Common myeloid progenitor, CD34-positive (primary cell): Measurements from ENCODE around the gene PRCD.

Source experiments
- CTCF ChIA-PET: fragments of 350-600 bp; sonication (Branson Sonifier 250); formaldehyde crosslinking; loops from one replicate; lab custom pipeline; 2021; ENCODE audit warnings: antibody characterized with exemption; lab: Charles Lee
- POLR2A ChIA-PET: fragments of 350-600 bp; sonication (Branson Sonifier 250); formaldehyde crosslinking; loops from one replicate; lab custom pipeline; 2021; ENCODE audit warnings: antibody characterized with exemption; lab: Charles Lee
- DNase-seq, 3 donors: peaks; one replicate each; pipeline versions ENCODE4 v3.0.0 to v3.0.0-alpha.2; 2013
- H3K27ac ChIP-seq, 2 experiments: 1 replicate in 1 of 2; 2 replicates in 1 of 2; pipeline ENCODE4 v1.7.0; 2013; ENCODE audit warnings: inconsistent platforms in 2 of 2, low read length in 2 of 2, mild to moderate bottlenecking in 2 of 2, low read depth in 1 of 2, moderate library complexity in 1 of 2; ENCODE audit not compliant: severe bottlenecking in 2 of 2, insufficient read depth in 1 of 2, poor library complexity in 1 of 2
- H3K27me3 ChIP-seq, 5 experiments: replicated peaks in 2 of 5; 1 replicate in 3 of 5; 2 replicates in 2 of 5; pipeline versions ENCODE4 v1.6.1 to v1.7.0; 2013; ENCODE audit warnings: low read length in 4 of 5, mild to moderate bottlenecking in 2 of 5, moderate library complexity in 2 of 5, inconsistent platforms in 1 of 5; ENCODE audit not compliant: insufficient read depth in 5 of 5, control insufficient read depth in 4 of 5
- H3K36me3 ChIP-seq, 4 experiments: 1 replicate in 2 of 4; 2 replicates in 2 of 4; pipeline versions ENCODE4 v1.6.1 to v1.7.0; 2013; ENCODE audit warnings: low read length in 3 of 4, control low read depth in 1 of 4, mild to moderate bottlenecking in 1 of 4; ENCODE audit not compliant: control insufficient read depth in 4 of 4, insufficient read depth in 4 of 4
- H3K4me1 ChIP-seq, 4 experiments: 1 replicate in 3 of 4; 2 replicates in 1 of 4; pipeline versions ENCODE4 v1.6.1 to v1.7.1; 2013; ENCODE audit warnings: low read length in 3 of 4, mild to moderate bottlenecking in 3 of 4, control low read depth in 1 of 4, inconsistent platforms in 1 of 4, moderate library complexity in 1 of 4; ENCODE audit not compliant: control insufficient read depth in 4 of 4, insufficient read depth in 4 of 4; ENCODE audit errors: control extremely low read depth in 1 of 4
- H3K4me3 ChIP-seq, 7 experiments: 1 replicate in 4 of 7; 2 replicates in 3 of 7; pipeline versions ENCODE4 v1.5.1 to v1.7.0; 2013; ENCODE audit warnings: mild to moderate bottlenecking in 7 of 7, low read length in 6 of 7, moderate library complexity in 6 of 7, inconsistent platforms in 2 of 7, low read depth in 2 of 7, control low read depth in 1 of 7; ENCODE audit not compliant: insufficient read depth in 4 of 7, control insufficient read depth in 1 of 7; ENCODE audit errors: extremely low read depth in 1 of 7
- H3K9me3 ChIP-seq, 5 experiments: 1 replicate in 4 of 5; 2 replicates in 1 of 5; pipeline versions ENCODE4 v1.6.1 to v1.7.1; 2013; ENCODE audit warnings: low read length in 4 of 5, mild to moderate bottlenecking in 2 of 5, inconsistent platforms in 1 of 5, low read depth in 1 of 5, moderate library complexity in 1 of 5; ENCODE audit not compliant: control insufficient read depth in 4 of 5, insufficient read depth in 2 of 5; ENCODE audit errors: control extremely low read depth in 1 of 5
- WGBS: methylation state at CpG from one replicate; pipeline ENCODE4 v1.1.5; 2013; ENCODE audit not compliant: insufficient coverage; 5-methylcytosine and 5-hydroxymethylcytosine counted together

The PRCD gene

DNA sequence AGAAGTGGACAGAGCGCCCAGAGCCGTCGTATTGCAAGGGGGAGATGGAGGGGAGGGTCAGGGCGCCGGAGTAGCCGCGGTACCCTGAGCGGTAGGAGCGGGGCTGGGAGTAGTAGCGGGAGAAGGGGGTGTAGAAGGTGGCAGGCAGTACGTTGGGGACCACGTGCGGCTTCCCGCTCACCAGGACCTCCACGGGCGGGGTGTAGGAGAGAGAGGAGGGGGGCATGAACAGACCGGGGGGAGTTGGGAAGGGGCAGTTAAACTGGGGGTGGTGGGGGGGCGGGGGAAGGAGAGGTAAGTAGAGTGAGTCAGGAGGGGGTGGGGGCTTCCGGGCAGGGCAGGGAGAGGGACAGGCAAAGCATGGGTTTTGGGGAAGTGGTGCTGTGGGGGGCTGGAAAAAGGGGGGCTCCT is 29.0 kb downstream of the PRCD start:
- Histone ChIP-seq H3K27me3 (no peaks in the 10 kb centered on the region), H3K36me3 (peaks cover 0 to 27% (median 11%) of the 10 kb centered on the region in 4 experiments), H3K4me1 (peaks cover 3 to 37% (median 29%) of the 10 kb centered on the region in 4 experiments), H3K4me3 (peak overlapping the region in 3 of 7 experiments; percentile 4 to 29 (median 14)), H3K9me3 (peaks cover 0 to 3% (median 0%) of the 10 kb centered on the region in 5 experiments), H3K27ac (no peak overlapping the region)
- ChIA-PET CTCF (interaction anchor here (1.1 to 6.7 kb wide), 5 partner anchors 10 to 56 kb away, joined by 3 to 57 read pairs (median 13); partner anchors contain the start of gene ST6GALNAC2), POLR2A (interaction anchor here (0.8 to 1.6 kb wide), 2 partner anchors 11 to 30 kb away, joined by 3 to 8 read pairs; no protein-coding TSS in a partner anchor)
- DNase-seq: peak in 2 of 3 donors; percentile 85 to 89
- 14% methylated on average over 4 of the region's 19 CpGs for WGBS

GRCh38 chr17:76569607-76570279 is 29.9 kb downstream of the PRCD start:
- no peak overlapping the region for H3K4me3 ChIP-seq
- peaks cover 3 to 37% (median 29%) of the 10 kb centered on the region in 4 experiments for H3K4me1 ChIP-seq
- CTCF ChIA-PET: interaction anchor here (1.1 to 6.7 kb wide), 4 partner anchors 9 to 29 kb away, joined by 3 to 57 read pairs (median 4); no protein-coding TSS in a partner anchor
- H3K27ac ChIP-seq: no peak overlapping the region
- peaks cover 0 to 22% (median 8%) of the 10 kb centered on the region in 4 experiments for H3K36me3 ChIP-seq
- POLR2A ChIA-PET: no interaction called here
- H3K27me3 ChIP-seq: no peaks in the 10 kb centered on the region
- DNase-seq: no peak
- peaks cover 0 to 3% (median 0%) of the 10 kb centered on the region in 5 experiments for H3K9me3 ChIP-seq
- WGBS: 97% methylated on average over 17 of the region's 18 CpGs

GRCh38 chr17:76570457-76570856 is 30.6 kb downstream of the PRCD start:
- WGBS: 87% methylated on average over 3 of the region's 7 CpGs
- Histone ChIP-seq H3K4me1 (peaks cover 3 to 35% (median 29%) of the 10 kb centered on the region in 4 experiments), H3K27me3 (no peaks in the 10 kb centered on the region), H3K36me3 (peaks cover 0 to 16% (median 3%) of the 10 kb centered on the region in 4 experiments), H3K27ac (no peak overlapping the region), H3K9me3 (peaks cover 0 to 3% (median 0%) of the 10 kb centered on the region in 5 experiments), H3K4me3 (no peak overlapping the region)
- ChIA-PET CTCF (interaction anchor here (1.1 to 6.7 kb wide), 4 partner anchors 12 to 42 kb away, joined by 3 to 57 read pairs (median 6); no protein-coding TSS in a partner anchor), POLR2A (no interaction called here)
- no peak for DNase-seq

- Histone ChIP-seq H3K4me1 (peaks cover 3 to 31% (median 29%) of the 10 kb centered on the region in 4 experiments), H3K27me3 (no peaks in the 10 kb centered on the region), H3K4me3 (no peak overlapping the region), H3K27ac (no peak overlapping the region), H3K36me3 (peaks cover 0 to 10% (median under 1%) of the 10 kb centered on the region in 4 experiments), H3K9me3 (peaks cover 0 to 3% (median 0%) of the 10 kb centered on the region in 5 experiments)
- ChIA-PET POLR2A (no interaction called here), CTCF (interaction anchor here (1.1 to 6.7 kb wide), 6 partner anchors 11 to 53 kb away, joined by 3 to 57 read pairs (median 6); partner anchors contain the start of gene ST6GALNAC2)
- no peak for DNase-seq
- WGBS: 97% methylated on average over 10 of the region's 13 CpGs
These were observed 31.1 kb downstream of the PRCD start for GRCh38 chr17:76570877-76571471.

GRCh38 chr17:76572201-76572910 is 32.5 kb downstream of the PRCD start:
- Histone ChIP-seq H3K27ac (no peak overlapping the region), H3K4me1 (peaks cover 3 to 23% (median 19%) of the 10 kb centered on the region in 4 experiments), H3K36me3 (peaks cover 0 to 1% (median 0%) of the 10 kb centered on the region in 4 experiments), H3K27me3 (no peaks in the 10 kb centered on the region), H3K4me3 (no peak overlapping the region), H3K9me3 (peaks cover 0 to 3% (median 0%) of the 10 kb centered on the region in 5 experiments)
- CTCF ChIA-PET: interaction anchor here (0.6 to 6.7 kb wide), 7 partner anchors 9 to 67 kb away, joined by 3 to 57 read pairs (median 4); partner anchors contain the start of gene ST6GALNAC2
- 96% methylated on average over 17 of the region's 17 CpGs for WGBS
- POLR2A ChIA-PET: interaction anchor here (0.6 kb wide), 1 partner anchor 231 kb away, joined by 3 read pairs; no protein-coding TSS in a partner anchor
- no peak for DNase-seq

GRCh38 chr17:76573096-76573495 is 33.3 kb downstream of the PRCD start:
- Histone ChIP-seq H3K27ac (no peak overlapping the region), H3K27me3 (no peaks in the 10 kb centered on the region), H3K4me3 (no peak overlapping the region), H3K36me3 (no peaks in the 10 kb centered on the region), H3K9me3 (peaks cover 0 to 3% (median 0%) of the 10 kb centered on the region in 5 experiments), H3K4me1 (peaks cover 3 to 15% (median 12%) of the 10 kb centered on the region in 4 experiments)
- POLR2A ChIA-PET: no interaction called here
- CTCF ChIA-PET: interaction anchor here (0.6 kb wide), 1 partner anchor 13 kb away, joined by 3 read pairs; no protein-coding TSS in a partner anchor
- 97% methylated on average over 6 of the region's 10 CpGs for WGBS
- no peak for DNase-seq
